GM18951 (cell line): ENCODE measurements around the gene TMEM248.

Experiments
- POLR2A ChIP-seq: IDR thresholded peaks from 4 replicates; pipeline ENCODE4 v1.6.1; 2011; ENCODE audit warnings: mild to moderate bottlenecking; ENCODE audit not compliant: insufficient read length, insufficient read depth; ENCODE audit errors: extremely low read depth
- in situ Hi-C: fragments of 300-500 bp; cut with MboI; formaldehyde crosslinking; loops from one replicate; pipeline ENCODE4 v1.12.0; 2022; ENCODE audit warnings: low sequenced_read_pairs, mixed read lengths, inconsistent platforms; ENCODE audit not compliant: unreplicated experiment

The TMEM248 gene

GRCh38 chr7:66919304-66919703 lies 1.7 kb upstream of the TMEM248 start:
- in situ Hi-C loops, result no loop called here
- TF ChIP-seq POLR2A, result no peak

GRCh38 chr7:66919704-66920103 lies 1.3 kb upstream of the TMEM248 start:
- no peak for TF ChIP-seq POLR2A
- in situ Hi-C loops, result no loop called here

- in situ Hi-C loops, result no loop called here
These were observed 769 bp upstream of the TMEM248 start for GRCh38 chr7:66920256-66920655.

GRCh38 chr7:66921396-66921917 lies 432 bp downstream of the TMEM248 start:
- TF ChIP-seq POLR2A, result no peak
- in situ Hi-C loops, result no loop called here

More at GRCh38 chr7:66920256-66920655, 769 bp upstream of the TMEM248 start:
- TF ChIP-seq POLR2A, result no peak

- in situ Hi-C loops, result no loop called here
- no peak for TF ChIP-seq POLR2A
These were observed 977 bp downstream of the TMEM248 start for GRCh38 chr7:66921918-66922486.

- no peak for TF ChIP-seq POLR2A
- in situ Hi-C loops, result no loop called here
These were observed 4.2 kb downstream of the TMEM248 start for GRCh38 chr7:66925255-66925654.

GRCh38 chr7:66927348-66927948 lies 6.4 kb downstream of the TMEM248 start:
- TF ChIP-seq POLR2A, result no peak
- in situ Hi-C loops, result no loop called here

- no peak for TF ChIP-seq POLR2A
- in situ Hi-C loops, result no loop called here
These were observed 7.4 kb downstream of the TMEM248 start for GRCh38 chr7:66928388-66928787.

GRCh38 chr7:66929165-66929564 lies 8.1 kb downstream of the TMEM248 start:
- in situ Hi-C loops, result no loop called here
- TF ChIP-seq POLR2A, result no peak

- in situ Hi-C loops, result no loop called here
- no peak for TF ChIP-seq POLR2A
These were observed 8.9 kb downstream of the TMEM248 start for GRCh38 chr7:66929935-66930334.

GRCh38 chr7:66930341-66930740 lies 9.3 kb downstream of the TMEM248 start:
- in situ Hi-C loops, result no loop called here
- TF ChIP-seq POLR2A, result no peak

- in situ Hi-C loops, result no loop called here
- TF ChIP-seq POLR2A, result no peak
These were observed 12.4 kb downstream of the TMEM248 start for GRCh38 chr7:66933469-66933868.

- in situ Hi-C loops, result no loop called here
- no peak for TF ChIP-seq POLR2A
These were observed 16.9 kb downstream of the TMEM248 start for GRCh38 chr7:66937940-66938339.

- no peak for TF ChIP-seq POLR2A
- in situ Hi-C loops, result no loop called here
These were observed 18.3 kb downstream of the TMEM248 start for GRCh38 chr7:66939325-66939724.
